Kidney tubule cell (primary cell): ENCODE results near the gene KLHDC9.

ENCODE experiments used
- DNase-seq: peaks from one replicate; pipeline ENCODE4 v3.0.0-alpha.2; 2018; ENCODE audit warnings: low spot score

The KLHDC9 gene

GRCh38 chr1:161132410-161133219 is 34.5 kb downstream of the KLHDC9 start, which contains the start of gene DEDD:
DEDD (minus strand) TSS chr1:161132667; CDS start chr1:161124462, 8,205 bp downstream.
- DNase-seq: peak; percentile 99

GRCh38 chr1:161133220-161133740 is 35.1 kb downstream of the KLHDC9 start:
- DNase-seq: no peak

GRCh38 chr1:161137881-161138280 is 39.7 kb downstream of the KLHDC9 start:
- DNase-seq: no peak

- DNase-seq: no peak
These were observed 40.3 kb downstream of the KLHDC9 start for GRCh38 chr1:161138431-161138830.

GRCh38 chr1:161139766-161140165 is 41.6 kb downstream of the KLHDC9 start:
- DNase-seq: peak; percentile 48

GRCh38 chr1:161140755-161141400 is 42.7 kb downstream of the KLHDC9 start:
- DNase-seq: no peak

GRCh38 chr1:161145832-161146231 is 47.7 kb downstream of the KLHDC9 start:
- no peak for DNase-seq
